Stimulated activated CD4-positive, alpha-beta T cell treated with anti-CD3 and anti-CD28 coated beads, Interleukin-12 subunit alpha, Interleukin-12 subunit beta, amount 100 ng/mL, for 24 hours (primary cell): Measurements from ENCODE around the gene RBFOX1.

Source experiments
- DNase-seq, 2 experiments: peaks; one replicate each; pipeline ENCODE4 v3.0.0-alpha.2; 2020; ENCODE audit warnings: low read depth in 2 of 2

Gene RBFOX1

GRCh38 chr16:7332611-7333010 is at the start of gene RBFOX1:
Gene RBFOX1, plus strand, starts transcription at chr16:7332845.
- DNase-seq, result no peak

- no peak for DNase-seq
Observed at GRCh38 chr16:7284780-7285179, 47.9 kb upstream of the RBFOX1 start.

GRCh38 chr16:7285520-7285919 is 47.1 kb upstream of the RBFOX1 start:
- DNase-seq, result no peak

- DNase-seq, result no peak
Observed at GRCh38 chr16:7289299-7289698, 43.3 kb upstream of the RBFOX1 start.

- DNase-seq, result no peak
Observed at GRCh38 chr16:7290682-7291081, 42.0 kb upstream of the RBFOX1 start.

GRCh38 chr16:7294020-7294419 is 38.6 kb upstream of the RBFOX1 start:
- no peak for DNase-seq

GRCh38 chr16:7303052-7303610 is 29.5 kb upstream of the RBFOX1 start:
- no peak for DNase-seq

- DNase-seq, result no peak
Observed at GRCh38 chr16:7303660-7304200, 28.9 kb upstream of the RBFOX1 start.

- no peak for DNase-seq
Observed at GRCh38 chr16:7304279-7304678, 28.4 kb upstream of the RBFOX1 start.

- DNase-seq, result no peak
Observed at GRCh38 chr16:7304958-7305357, 27.7 kb upstream of the RBFOX1 start.

GRCh38 chr16:7313170-7313569 is 19.5 kb upstream of the RBFOX1 start:
- no peak for DNase-seq

GRCh38 chr16:7314163-7314562 is 18.5 kb upstream of the RBFOX1 start:
- DNase-seq, result no peak

- no peak for DNase-seq
Observed at GRCh38 chr16:7315813-7316212, 16.8 kb upstream of the RBFOX1 start.

GRCh38 chr16:7316281-7316888 is 16.3 kb upstream of the RBFOX1 start:
- no peak for DNase-seq

GRCh38 chr16:7317982-7318381 is 14.7 kb upstream of the RBFOX1 start:
- DNase-seq, result no peak

GRCh38 chr16:7318686-7319085 is 14.0 kb upstream of the RBFOX1 start:
- no peak for DNase-seq

GRCh38 chr16:7319514-7319913 is 13.1 kb upstream of the RBFOX1 start:
- DNase-seq, result no peak

GRCh38 chr16:7321661-7322060 is 11.0 kb upstream of the RBFOX1 start:
- DNase-seq, result no peak

GRCh38 chr16:7324321-7324720 is 8.3 kb upstream of the RBFOX1 start:
- no peak for DNase-seq

GRCh38 chr16:7325834-7326233 is 6.8 kb upstream of the RBFOX1 start:
- DNase-seq, result no peak

- no peak for DNase-seq
Observed at GRCh38 chr16:7330709-7331108, 1.9 kb upstream of the RBFOX1 start.

GRCh38 chr16:7331997-7332396 is 648 bp upstream of the RBFOX1 start:
- DNase-seq, result no peak

GRCh38 chr16:7333180-7333725 is 608 bp downstream of the RBFOX1 start:
- no peak for DNase-seq
